Ovary (tissue), 3 donors: Measurements from ENCODE around the gene POR.

Source experiments
- CTCF ChIP-seq, 3 donors: fragments of 450-650 bp in 2 of 3; fragments of 200-600 bp in 1 of 3; IDR thresholded peaks; one replicate each; pipeline versions ENCODE4 v1.5.1 to v1.8.0; 2016 to 2022; ENCODE audit warnings: antibody characterized with exemption in 3 of 3, mild to moderate bottlenecking in 1 of 3
- POLR2A ChIP-seq: fragments of 450-650 bp; IDR thresholded peaks from one replicate; pipeline ENCODE4 v1.6.1; 2017; ENCODE audit warnings: antibody characterized with exemption, mild to moderate bottlenecking, moderate library complexity
- donor health status: DM: no; HTN: no; CAD: no.

GRCh38 chr7:75968561-75969001 lies 53.6 kb downstream of the POR start:
- TF ChIP-seq CTCF (IDR thresholded peaks at IDR 0.05) = no peak
- TF ChIP-seq POLR2A = no peak
